NCI-H187 treated with DMSO at 0.1 percent for 48 hours (cell line): ENCODE results near the gene SUN5.
"Not testable (repeated sequence)": the region's sequence is repeated elsewhere in the genome, so short reads cannot be mapped to it uniquely, and the experiment has no call there.

Source experiments
- DNase-seq: peaks from one replicate; lab custom pipeline; 2025; lab: John Stamatoyannopoulos, UW

The SUN5 gene

DNA sequence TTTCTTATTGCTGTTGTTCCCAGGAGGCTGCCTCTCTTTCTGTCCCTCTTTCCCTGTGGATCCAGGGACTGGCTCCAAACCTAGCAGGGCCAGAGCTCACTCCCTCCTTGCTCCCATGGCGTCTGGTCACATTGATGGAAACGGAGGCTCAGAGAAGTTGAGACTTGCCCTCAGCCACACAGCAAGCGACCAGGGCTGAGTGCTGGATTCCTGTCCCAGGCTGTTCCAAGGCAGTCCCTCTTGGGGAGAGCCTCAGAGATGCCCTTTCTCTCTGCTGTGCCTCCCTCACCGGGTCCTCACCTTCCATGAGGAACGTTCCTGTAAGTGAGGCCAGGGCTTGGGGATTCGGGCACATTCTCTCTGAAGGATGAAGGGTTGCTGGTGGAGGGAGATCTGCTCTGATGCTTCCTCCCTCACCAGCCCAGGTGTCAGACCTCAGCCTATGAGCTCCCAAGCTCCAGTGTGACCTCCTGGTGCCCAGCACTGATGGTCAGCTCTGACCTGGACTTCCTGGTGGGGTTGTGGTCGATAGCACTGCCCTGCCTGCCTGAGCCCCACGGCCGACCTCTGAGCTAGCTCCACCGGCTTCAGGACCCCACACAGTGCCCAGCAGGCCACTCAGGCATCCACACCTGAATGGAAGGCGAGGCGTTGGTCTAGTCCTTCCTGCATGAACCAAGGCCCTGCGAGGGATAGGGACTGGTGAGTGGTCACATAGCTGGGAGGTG is 26.8 kb downstream of the SUN5 start:
- DNase-seq = no peak

DNA sequence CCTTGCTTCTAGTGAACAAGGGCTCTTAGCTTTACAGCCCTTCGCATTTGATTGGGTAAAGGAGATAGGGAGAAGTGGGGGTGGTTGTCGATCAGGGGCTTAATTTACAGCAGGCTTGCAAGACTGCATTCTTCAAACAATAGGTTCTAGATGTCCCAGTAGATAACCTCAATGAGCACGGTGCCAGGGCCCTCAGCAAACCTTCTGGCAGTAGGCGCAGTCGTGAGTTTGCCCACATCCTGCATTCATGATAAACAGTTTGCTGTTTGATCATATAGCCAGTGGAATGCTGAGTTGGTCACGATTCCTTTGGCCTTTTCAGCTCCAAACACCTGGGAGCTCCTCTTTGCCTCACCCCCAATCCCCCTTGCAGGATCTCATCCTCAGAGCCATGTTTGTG is 27.5 kb downstream of the SUN5 start:
- DNase-seq = no peak

DNA sequence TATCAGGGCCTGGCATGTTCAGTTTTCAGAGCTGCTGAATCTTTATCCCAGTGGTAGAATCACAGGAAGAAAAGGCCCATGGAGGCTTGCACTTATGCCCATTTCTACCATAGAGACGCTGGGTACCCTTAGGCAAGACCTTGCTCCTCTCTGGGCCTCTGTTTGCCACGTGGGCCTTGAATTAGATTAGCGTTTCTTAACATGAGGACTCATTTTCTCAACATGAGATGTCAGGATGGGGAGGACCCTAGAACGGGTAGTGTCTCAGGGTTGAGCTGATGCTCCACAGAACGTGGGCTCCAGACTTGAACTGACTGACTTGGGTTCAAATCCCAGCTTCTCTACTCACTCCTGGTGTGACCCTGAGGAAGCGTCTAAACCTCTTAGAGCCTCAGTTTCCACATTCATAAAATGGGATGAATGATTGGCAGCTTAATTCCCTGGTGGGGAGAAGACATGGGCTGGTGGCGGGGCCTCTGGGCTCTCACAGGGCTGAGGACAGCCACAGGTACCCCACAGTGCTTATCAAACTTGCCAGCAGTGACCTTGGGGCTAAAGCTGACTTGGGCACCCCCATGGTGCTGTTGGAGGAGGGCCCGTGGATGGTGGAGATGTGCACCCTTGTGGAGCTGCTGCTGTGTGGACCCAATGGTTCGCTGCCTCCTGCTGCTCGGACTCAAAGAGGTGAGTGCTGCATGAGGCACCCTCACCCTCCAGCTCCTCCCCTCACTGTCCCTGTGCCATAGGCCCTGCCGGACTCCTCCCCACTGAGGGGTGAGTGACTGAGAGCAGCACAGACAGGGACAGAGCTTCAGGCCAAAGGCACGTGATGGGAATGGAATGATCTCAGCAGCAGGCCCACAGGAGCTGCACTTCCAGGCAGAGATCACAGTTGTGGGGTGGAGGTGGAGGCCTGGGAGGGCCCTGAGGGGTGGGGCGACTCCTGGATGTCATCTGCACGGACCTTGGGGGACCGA is 28.2 kb downstream of the SUN5 start:
- DNase-seq = no peak

DNA sequence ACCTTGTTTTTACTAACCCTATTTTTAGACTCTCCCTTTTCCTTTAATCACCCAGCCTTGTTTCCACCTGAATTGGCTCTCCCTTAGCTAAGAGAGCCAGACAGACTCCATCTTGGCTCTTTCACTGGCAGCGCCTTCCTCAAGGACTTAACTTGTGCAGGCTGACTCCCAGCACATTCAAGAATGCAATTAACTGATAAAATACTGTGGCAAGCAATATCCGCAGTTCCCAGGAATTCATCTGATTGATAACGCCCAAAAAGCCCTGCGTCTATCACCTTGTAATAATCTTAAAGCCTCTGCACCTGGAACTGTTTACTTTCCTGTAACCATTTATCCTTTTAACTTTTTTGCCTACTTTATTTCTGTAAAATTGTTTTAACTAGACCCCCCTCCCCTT is 29.1 kb downstream of the SUN5 start:
- DNase-seq = not testable (repeated sequence)

DNA sequence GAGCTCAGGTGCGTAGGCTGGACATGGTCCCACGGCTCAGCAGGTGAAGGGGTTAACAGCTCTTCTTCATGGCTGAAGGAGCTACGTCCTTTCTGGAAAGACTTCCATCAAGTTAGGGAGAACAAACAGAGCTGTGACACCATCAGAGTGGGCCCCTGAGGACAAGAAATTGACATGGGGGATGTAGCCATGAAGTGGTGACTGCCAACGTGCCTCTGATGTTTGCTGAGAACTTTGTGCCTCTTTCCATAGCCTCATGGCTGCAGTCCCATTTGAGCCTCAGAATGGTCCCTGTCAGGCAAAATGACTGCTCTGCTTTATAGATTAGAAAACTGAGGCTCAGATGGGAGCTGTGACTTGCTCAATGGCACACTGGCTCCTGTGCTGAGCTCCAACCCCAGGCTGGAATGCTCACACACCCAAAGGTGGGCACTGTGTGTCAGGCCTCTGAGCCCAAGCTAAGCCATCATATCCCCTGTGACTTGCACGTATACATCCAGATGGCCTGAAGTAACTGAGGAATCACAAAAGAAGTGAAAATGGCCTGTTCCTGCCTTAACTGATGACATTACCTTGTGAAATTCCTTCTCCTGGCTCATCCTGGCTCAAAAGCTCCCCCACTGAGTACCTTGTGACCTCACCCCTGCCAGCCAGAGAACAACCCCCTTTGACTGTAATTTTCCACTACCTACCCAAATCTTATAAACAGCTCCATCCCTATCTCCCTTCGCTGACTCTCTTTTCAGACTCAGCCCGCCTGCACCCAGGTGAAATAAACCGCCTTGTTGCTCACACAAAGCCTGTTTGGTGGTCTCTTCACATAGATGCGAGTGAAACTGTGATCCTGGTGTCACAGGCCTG is 29.8 kb downstream of the SUN5 start:
- not testable (repeated sequence) for DNase-seq

DNA sequence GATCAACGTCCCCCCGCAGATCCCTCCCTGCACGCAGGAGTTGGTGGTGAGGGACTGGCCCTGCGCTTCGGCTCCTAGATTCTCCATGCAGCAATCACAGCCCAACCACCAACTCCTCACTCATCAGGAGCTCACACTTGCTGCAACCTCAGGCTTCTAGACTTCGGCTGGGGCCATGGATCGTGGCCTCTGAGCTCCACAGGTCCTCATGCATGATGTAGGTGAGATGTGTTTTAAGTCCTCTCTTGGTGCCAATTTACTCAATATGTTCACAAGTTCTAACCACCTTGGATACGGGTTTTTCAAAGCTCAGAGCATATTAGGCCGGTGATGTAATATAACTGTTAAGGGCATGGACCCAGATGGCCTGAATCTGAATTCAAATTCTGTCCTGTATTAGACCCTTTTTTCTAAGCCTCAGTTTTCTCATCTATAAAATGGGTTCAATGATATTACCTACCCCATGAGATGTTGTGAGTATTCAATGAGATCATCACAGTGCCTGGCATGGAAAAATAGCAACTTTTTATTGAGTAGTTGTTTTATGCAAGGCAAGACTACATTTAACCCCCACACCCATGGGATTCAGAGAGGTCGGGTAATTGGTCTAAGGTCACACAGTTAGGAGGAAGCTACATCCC is 31.0 kb downstream of the SUN5 start:
- DNase-seq = no peak

DNA sequence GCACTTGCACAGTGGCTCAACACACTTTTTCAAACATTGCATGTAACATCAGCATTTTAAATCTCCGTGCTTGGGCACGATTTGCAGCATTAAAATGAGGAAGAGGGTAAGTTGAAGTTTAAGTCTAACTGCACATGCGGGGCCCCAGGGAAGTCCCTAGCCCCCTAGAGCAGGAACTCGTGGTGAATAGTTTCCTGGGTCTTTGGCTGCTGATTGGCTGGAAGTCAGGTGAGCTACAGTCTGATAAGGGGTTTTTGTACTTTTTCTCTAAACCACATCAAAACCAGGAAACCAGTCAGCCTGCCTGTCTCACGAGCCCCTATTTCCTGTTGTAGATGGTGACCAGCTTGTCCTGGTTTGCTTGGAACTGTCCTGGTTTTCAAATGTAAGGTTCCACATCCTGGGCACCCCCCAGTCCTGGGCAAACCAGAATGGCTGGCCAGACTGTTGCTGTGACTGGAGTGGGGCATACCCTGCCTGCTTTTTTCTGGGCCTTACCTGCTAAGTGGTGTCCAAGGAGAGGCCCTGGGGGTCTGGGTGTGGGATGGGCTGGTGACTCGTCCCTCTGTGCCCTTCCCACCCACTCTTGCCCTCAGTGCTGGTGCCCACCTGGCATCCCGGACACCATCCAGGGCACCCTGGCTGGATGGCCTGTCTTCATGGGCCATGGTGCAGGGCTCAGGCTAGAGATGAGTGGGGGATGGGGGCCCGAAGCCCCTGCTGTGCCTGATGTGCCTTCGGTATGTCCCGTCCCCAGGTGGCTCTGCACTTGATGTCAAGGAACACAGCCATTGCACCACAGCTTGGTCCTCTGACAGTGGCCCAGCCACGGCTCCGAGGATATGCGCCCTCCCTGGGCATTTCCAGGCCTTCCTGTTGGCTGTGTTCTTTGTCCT is 31.8 kb downstream of the SUN5 start:
- DNase-seq = no peak

DNA sequence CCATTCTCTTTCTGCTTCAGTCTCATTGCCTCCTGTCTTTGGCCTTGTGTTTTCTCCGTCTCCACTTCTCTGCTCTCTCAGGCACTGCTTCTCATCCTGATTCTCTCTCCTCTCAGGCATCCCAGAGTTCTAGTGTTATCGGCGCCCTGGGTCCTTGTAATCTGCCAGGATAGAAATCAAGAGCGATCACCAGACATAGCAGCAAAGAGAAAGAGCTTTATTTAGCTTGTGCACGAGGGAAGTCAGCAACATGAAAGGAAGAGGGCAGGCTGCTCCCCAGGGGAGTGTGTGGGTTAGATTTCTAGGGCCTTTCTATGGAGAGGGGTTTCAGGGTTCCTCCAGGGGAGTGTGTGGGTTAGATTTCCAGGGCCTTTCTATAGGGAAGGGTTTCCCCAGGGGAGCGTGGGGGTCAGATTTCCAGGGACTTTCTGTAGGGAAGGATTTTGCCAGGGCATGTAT is 32.5 kb downstream of the SUN5 start:
- DNase-seq = no peak

DNA sequence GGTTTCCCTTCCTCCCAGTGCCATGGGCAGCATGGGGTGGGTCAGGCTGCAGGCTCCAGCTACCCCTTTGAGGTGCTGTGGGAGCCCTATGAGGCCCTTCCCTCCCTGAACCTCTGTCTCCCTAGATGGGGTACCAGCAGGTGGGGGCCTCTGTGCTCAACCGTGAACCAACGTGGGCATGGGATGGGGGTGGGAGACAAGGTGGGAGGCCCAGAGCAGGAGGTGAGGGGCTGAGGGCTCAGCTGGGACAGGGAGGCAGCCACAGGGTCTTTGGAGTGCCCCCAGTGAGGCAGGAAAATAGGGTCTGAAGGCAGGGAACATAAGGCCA is 33.3 kb downstream of the SUN5 start:
- DNase-seq = no peak

DNA sequence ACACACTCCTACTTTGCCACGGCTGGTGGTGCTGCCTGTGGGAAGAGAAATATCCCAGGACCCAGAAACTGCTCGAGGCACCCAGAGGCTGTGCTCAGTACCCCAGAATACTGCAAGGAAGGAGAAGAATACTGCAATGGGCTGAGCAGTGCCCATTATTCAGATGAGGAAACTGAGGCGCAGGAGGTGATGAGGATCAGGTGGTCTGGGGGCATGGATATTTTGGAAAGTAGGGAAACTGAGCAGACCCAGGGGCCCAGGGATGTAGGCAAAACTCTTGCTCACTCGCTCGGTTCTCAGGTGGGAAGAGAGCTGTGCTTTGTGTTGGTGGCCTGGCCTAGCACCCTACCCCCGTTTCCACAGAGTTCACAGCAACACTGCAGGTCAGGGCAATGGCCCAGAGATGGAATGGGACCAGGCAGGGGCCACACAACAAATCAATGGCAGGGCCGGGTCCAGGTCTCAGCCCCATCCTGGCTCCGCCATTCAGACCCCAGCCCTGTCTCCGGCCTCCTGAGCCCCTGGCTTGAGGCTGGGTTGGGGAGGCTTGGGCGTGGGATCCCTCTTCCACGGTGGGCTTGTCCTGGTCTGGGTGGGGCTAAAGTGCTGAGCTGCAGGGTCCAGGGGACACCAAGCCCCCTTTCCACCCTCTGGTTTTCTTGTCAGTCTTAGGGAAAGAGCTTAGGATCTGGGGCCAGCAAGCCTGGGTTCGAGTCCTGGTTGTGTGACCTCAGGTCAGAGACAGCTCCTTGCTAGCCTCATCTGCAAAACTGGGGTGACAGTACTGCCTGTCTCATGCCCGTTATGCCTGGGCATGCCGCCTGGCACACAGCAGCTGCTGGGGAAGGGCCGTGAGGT is 33.9 kb downstream of the SUN5 start:
- no peak for DNase-seq

DNA sequence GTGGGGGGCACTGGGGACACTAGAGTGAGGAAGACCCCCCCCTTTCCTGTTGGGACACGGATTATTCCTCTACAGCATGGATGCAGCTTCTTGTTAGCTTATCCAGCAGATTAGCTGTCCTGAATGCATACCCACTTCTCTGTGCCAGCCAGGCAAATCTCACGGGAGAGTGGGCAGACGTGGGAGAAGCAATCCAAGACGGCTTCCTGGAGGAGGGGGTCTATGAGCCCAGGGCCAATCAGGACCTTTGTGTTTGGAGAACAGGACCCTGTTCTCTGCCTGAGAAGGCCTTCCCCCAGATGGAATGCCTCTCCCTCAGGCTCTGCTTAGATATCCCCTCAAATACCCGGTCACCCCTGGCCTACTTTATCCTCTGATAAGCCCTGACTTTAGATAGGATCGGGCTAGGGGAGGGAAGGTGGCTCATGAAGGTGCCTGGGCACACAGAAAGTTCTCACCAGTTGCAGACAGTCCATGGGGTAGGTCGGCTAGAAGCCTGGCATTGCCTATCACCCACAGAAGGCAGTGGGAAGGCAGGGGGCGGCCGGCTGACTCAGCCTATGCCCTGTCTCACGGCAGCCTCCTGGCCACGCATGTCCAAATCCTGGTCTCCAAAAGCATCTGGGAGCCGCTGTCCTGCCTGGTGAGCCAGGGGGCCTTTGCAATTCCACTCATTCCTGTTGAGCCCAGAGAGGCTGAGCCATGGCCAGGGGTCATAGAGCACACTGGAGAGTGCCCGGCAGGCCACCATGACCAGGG is 34.7 kb downstream of the SUN5 start:
- no peak for DNase-seq

DNA sequence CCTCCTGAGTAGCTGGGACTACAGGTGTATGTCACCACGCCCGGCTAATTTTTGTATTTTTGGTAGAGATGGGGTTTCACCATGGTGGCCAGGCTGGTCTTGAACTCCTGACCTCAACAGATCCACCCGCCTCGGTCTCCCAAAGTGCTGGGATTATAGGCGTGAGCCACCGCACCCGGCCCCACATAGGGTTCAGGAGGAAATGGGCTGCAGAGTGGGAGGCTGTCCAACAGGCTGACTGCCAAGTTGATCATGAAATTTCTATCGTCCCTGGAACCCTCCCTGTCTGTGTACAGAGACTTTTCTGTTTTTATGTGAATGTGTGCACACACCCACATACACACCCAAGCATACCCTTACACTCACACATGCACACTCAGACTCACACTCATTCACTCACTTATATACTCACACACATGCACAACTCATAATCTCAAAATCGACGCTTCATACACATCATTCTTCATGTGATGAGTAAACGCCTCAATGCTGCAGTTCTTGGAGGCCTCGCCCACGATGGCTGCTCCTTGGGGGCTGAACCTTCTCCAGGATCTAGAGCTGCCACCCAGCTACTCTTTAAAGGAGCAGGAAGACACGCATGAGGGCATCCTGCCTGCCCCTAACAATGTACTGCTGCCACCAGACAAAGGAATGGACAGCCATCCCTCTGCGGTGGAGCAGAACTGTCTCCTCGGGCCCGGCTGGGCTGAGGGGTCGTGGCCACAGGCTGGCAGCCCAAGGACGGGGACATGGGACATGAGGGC is 35.6 kb downstream of the SUN5 start:
- no peak for DNase-seq

DNA sequence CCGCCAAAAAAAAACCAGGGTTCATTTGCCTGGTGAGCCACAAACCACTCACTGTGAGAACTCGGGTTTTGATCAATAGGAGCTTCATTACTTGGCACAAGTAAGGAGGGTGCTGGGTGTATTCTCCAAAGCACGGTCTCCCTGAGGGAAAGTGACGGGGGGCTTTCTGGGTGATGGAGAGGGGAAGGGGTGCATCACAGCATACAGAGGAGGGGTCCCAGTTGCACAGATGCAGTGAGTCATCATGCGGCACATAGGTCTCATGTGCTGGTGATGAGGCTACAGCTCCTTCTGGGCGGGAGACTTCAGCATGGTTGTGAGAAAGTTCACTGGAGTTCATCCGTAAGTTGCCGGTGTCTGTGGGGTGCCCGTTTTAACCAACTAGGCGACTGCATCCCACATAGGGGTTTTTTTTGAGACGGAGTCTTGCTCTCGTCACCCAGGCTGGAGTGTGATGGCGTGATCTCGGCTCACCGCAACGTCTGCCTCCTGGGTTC is 36.2 kb downstream of the SUN5 start:
- DNase-seq = no peak

DNA sequence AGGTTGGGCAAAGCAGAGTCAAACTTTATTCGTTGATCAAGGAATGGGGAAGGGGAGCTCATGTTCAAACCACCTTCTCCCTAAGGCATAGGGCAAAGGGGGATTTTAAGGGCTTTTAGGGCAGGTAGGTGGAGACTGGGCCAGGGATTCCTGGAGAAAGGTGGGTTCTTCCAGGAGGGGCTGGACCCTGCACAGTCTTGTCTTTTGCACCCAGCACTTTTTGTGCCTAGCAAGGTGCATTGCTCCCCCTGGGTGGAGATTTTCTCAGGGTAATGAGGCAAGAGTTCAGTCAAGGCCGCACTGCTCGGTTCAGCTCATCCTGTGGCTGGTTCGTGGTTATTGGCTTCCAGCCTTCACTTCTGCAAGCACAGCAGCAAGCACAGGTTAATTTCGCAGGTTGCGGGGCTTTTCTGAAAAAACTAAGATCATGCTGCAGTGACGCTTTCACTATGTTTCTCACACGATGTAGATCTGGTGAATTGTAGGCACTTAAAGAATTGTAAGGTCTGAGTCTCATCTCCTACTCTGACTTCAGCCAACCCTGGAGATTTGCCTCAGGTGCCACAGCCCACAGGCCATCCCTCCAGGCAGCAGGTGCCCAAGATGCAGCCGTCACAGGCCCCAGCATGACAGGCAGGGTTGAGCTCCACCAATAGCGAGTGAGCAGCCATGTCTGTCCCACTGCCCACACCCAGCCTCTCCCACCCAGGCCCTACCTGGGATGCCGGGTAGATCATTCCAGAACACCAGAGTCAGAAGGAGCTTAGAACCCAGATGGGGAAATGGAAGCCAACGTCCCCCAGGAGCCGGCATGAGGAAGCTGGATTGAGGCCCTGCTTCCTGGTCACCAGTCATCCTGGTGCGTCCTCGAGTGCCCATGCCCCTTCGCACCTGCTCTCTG is 37.1 kb downstream of the SUN5 start:
- DNase-seq = no peak

DNA sequence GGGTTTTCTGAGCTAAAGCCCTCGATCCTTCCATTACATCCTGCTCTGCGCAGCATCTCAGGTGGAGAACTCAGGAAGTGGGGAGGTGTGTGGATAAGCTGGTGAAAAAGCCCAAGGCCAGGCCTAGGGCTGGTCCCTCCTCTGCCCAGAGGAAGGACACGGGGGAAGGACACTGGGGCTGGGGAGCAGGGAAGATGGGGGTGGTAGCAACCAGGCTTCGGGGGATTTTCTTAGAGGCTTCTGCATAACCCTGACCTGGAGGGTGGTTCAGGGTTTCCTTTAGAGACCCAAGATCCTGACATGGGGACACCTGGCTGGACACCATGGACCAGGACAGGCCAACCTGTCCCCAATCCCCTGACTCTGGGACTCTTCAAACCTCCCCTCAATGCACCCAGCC is 37.9 kb downstream of the SUN5 start:
- DNase-seq = no peak

DNA sequence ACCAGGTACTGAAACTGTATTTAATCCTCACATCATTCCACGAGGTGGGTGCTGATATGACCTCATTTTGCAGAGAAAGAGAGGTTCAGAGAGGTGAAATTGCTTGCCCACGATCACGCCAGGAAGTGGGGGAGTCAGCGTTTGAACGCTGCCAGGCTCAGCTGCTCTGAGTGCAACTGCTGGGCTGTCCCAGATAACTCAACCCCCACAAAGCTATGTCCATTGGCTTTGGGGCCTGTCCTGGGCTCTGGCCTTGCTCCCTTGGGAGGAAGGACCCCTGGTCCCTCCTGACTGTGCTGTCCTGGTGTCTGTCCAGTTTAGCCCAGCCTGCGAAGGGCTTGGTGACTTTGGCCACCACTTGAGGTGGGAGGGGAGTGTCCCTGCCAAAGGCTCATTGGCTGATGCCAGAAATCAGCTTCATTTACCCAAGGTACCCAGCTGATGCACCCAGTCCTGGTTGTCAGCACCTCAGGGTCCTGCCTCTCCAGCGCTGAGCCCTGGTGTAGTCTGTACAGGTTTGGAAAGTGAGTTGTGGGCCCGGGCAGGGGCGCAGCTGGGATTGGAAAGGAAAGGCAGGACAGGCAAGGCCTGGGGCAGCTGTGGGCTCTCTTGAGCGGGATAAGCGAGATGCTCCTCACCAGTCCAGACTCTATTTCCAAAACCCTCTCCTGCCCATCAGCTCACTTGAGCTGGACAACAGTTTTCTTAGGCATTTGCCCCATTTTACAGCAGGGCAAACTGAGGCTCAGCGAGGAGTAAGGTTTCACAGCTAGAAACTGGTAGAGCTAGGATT is 38.5 kb downstream of the SUN5 start:
- no peak for DNase-seq
